HepG2 (cell line): ENCODE results near the gene MYH9. TPM values are rescaled to one million over a fixed set of nuclear protein-coding genes. Genes with fewer than 3 reads are reported as not detected.

Experiments
- ARNTL ChIP-seq: sonication (generic); formaldehyde crosslinking; IDR thresholded peaks from 2 replicates; pipeline ENCODE4 v1.4.0; 2020; ENCODE audit warnings: mild to moderate bottlenecking, missing genetic modification reagents
- ATAD3A ChIP-seq: sonication (generic); formaldehyde crosslinking; IDR thresholded peaks from 2 replicates; pipeline ENCODE4 v1.4.0; 2020; ENCODE audit warnings: missing genetic modification reagents
- BRD4 ChIP-seq: sonication (generic); formaldehyde crosslinking; IDR thresholded peaks from 2 replicates; pipeline ENCODE4 v1.4.0; 2020; ENCODE audit warnings: missing genetic modification reagents
- CCAR2 ChIP-seq: fragments of 200-400 bp; formaldehyde crosslinking; optimal IDR thresholded peaks from 2 replicates; pipeline ENCODE3; 2018; ENCODE audit warnings: low read depth, mild to moderate bottlenecking, low read length, moderate library complexity
- DMTF1 ChIP-seq: sonication (generic); formaldehyde crosslinking; IDR thresholded peaks from 2 replicates; pipeline ENCODE4 v1.4.0; 2020; ENCODE audit warnings: mild to moderate bottlenecking, missing genetic modification reagents
- KLF16 ChIP-seq, 2 experiments: sonication (generic) in 1 of 2; formaldehyde crosslinking in 1 of 2; IDR thresholded peaks; 2 replicates each; pipeline versions ENCODE4 v1.6.1 to v1.8.0; 2016 to 2023; ENCODE audit warnings: missing genetic modification reagents in 2 of 2, missing compliant biosample characterization in 1 of 2
- NFATC3 ChIP-seq: sonication (generic); formaldehyde crosslinking; IDR thresholded peaks from 2 replicates; pipeline ENCODE4 v1.5.1; 2020; ENCODE audit warnings: mild to moderate bottlenecking, missing genetic modification reagents
- NFYB ChIP-seq: sonication (generic); formaldehyde crosslinking; IDR thresholded peaks from 2 replicates; pipeline ENCODE4 v1.4.0; 2020; ENCODE audit warnings: missing genetic modification reagents
- PBX3 ChIP-seq: sonication (generic); formaldehyde crosslinking; IDR thresholded peaks from 2 replicates; pipeline ENCODE4 v1.8.1; 2023; ENCODE audit warnings: missing genetic modification reagents, inconsistent platforms, borderline replicate concordance
- ZBTB40 ChIP-seq, 2 experiments: fragments of 450-650 bp in 1 of 2; sonication (generic) in 1 of 2; formaldehyde crosslinking in 1 of 2; IDR thresholded peaks; 2 replicates each; pipeline versions ENCODE4 v1.6.1 to v1.8.0; 2016 to 2022; ENCODE audit warnings: antibody characterized with exemption in 1 of 2, mild to moderate bottlenecking in 1 of 2, missing genetic modification reagents in 1 of 2
- ZIK1 ChIP-seq: sonication (generic); formaldehyde crosslinking; IDR thresholded peaks from 2 replicates; pipeline ENCODE4 v1.5.0; 2020; ENCODE audit warnings: mild to moderate bottlenecking, low read depth, missing genetic modification reagents, borderline replicate concordance
- ZNF713 ChIP-seq: sonication (generic); formaldehyde crosslinking; IDR thresholded peaks from 2 replicates; pipeline ENCODE4 v1.4.0; 2020; ENCODE audit warnings: mild to moderate bottlenecking, missing genetic modification reagents
- ZNF770 ChIP-seq: sonication (generic); formaldehyde crosslinking; IDR thresholded peaks from 2 replicates; pipeline ENCODE4 v1.5.0; 2020; ENCODE audit warnings: mild to moderate bottlenecking, missing genetic modification reagents
- ZNF780A ChIP-seq: sonication (generic); formaldehyde crosslinking; IDR thresholded peaks from 2 replicates; pipeline ENCODE4 v1.8.0; 2022; ENCODE audit warnings: mild to moderate bottlenecking, missing genetic modification reagents, moderate library complexity
- polyA plus RNA-seq, 8 experiments: library from polyadenylated mRNA; depleted of rRNA in 3 of 8; stranded (reverse) in 7 of 8; unstranded in 1 of 8; fragments of >200 nt; fragmentation: Illumina TruSeq in 4 of 8; extraction: Trizol in 4 of 8; gene quantifications; 2 replicates each; pipeline versions ENCODE4 v1.2.1 to v1.2.3, GENCODE V29; 2011 to 2016; ENCODE audit warnings: low read depth in 4 of 8, missing spikeins in 1 of 8, mixed read lengths in 1 of 8; ENCODE audit not compliant: insufficient read depth in 1 of 8
- total RNA-seq, 5 experiments: library from RNA; depleted of rRNA; stranded (reverse); fragments of >200 nt; fragmentation: Illumina TruSeq; extraction: Trizol; gene quantifications; 2 replicates each; pipeline ENCODE4 v1.2.3, GENCODE V29; 2016; ENCODE audit warnings: low read depth in 1 of 5

The MYH9 gene
- total and polyA plus RNA-seq, 2 of the 13 experiments (the other 11 are each of a cell fraction or from before 2014, with no cell fraction given): 50.7 to 98.5 TPM

- TF ChIP-seq DMTF1 (CRISPR knock-in tag) (no peak), ZNF780A (CRISPR knock-in tag) (no peak), ZNF770 (no peak), KLF16 (CRISPR knock-in tag; IDR thresholded peaks at IDR 0.05) (peak in 1 of 2 experiments; percentile 22; a peak in 1 of 4 replicates), CCAR2 (no peak), ATAD3A (no peak), ZBTB40 (IDR thresholded peaks at IDR 0.05) (no peak), ZBTB40 (CRISPR knock-in tag; IDR thresholded peaks at IDR 0.05) (0 out of 2 replicates have a peak, but pooled peaks have one; percentile 26), ZNF713 (CRISPR knock-in tag) (no peak), NFYB (CRISPR knock-in tag) (no peak), NFATC3 (no peak), PBX3 (no peak), BRD4 (CRISPR knock-in tag) (no peak), ZIK1 (CRISPR knock-in tag) (no peak), ARNTL (CRISPR knock-in tag) (no peak; the same call in 1 of the 2 replicates)
These were observed 44.1 kb downstream of the MYH9 start (continued) for GRCh38 chr22:36343720-36344105.
